Glutamatergic neuron (in vitro differentiated cells): ENCODE measurements around the gene LGR6. TPM values are rescaled to one million over a fixed set of nuclear protein-coding genes. Genes with fewer than 3 reads are reported as not detected.
A peak's percentile ranks its signal among the peaks of the same experiment; 100 is the strongest.
"Not testable (repeated sequence)": the region's sequence is repeated elsewhere in the genome, so short reads cannot be mapped to it uniquely, and the experiment has no call there.

Experiments used
- DNase-seq: peaks from one replicate; pipeline ENCODE4 v3.0.0; 2022
- H3K27ac Mint-ChIP-seq: one replicate; pipeline ENCODE4 v1.8.0; 2020; ENCODE audit warnings: mild to moderate bottlenecking, mixed read lengths, inconsistent platforms; ENCODE audit not compliant: unreplicated experiment
- H3K27me3 Mint-ChIP-seq: one replicate; pipeline ENCODE4 v1.8.0; 2020; ENCODE audit warnings: mild to moderate bottlenecking, moderate library complexity, mixed read lengths, inconsistent platforms; ENCODE audit not compliant: unreplicated experiment
- H3K36me3 Mint-ChIP-seq: one replicate; pipeline ENCODE4 v1.8.0; 2020; ENCODE audit warnings: mild to moderate bottlenecking, mixed read lengths, inconsistent platforms; ENCODE audit not compliant: unreplicated experiment
- H3K4me1 Mint-ChIP-seq: one replicate; pipeline ENCODE4 v1.8.0; 2020; ENCODE audit warnings: mild to moderate bottlenecking, low read depth, mixed read lengths, inconsistent platforms; ENCODE audit not compliant: unreplicated experiment
- H3K4me3 Mint-ChIP-seq: one replicate; pipeline ENCODE4 v1.8.0; 2020; ENCODE audit warnings: mild to moderate bottlenecking, mixed read lengths, inconsistent platforms; ENCODE audit not compliant: unreplicated experiment
- H3K9me3 Mint-ChIP-seq: one replicate; pipeline ENCODE4 v1.8.0; 2020; ENCODE audit warnings: mild to moderate bottlenecking, moderate library complexity, mixed read lengths, inconsistent platforms; ENCODE audit not compliant: unreplicated experiment
- long read RNA-seq: library from polyadenylated mRNA; unstranded; transcript quantifications from one replicate; pipeline ENCODE4 v2.0.0, GENCODE V29; 2020; ENCODE audit not compliant: unreplicated experiment
- total RNA-seq: library from RNA; stranded (reverse); fragmentation: NEBNext Ultra II Directional; extraction: Animal tissue kit (Norgen Biotek cat#: 25700); gene quantifications from one replicate; pipeline ENCODE4 v1.2.1, GENCODE V29; 2021; ENCODE audit not compliant: unreplicated experiment
- TF ChIP-seq, protein P1 (sequence below): fragments of 200-600 bp; sonication (generic); IDR thresholded peaks from one replicate; pipeline ENCODE4 v1.5.0; 2021; ENCODE audit not compliant: partially characterized antibody, unreplicated experiment

The LGR6 gene, protein sequence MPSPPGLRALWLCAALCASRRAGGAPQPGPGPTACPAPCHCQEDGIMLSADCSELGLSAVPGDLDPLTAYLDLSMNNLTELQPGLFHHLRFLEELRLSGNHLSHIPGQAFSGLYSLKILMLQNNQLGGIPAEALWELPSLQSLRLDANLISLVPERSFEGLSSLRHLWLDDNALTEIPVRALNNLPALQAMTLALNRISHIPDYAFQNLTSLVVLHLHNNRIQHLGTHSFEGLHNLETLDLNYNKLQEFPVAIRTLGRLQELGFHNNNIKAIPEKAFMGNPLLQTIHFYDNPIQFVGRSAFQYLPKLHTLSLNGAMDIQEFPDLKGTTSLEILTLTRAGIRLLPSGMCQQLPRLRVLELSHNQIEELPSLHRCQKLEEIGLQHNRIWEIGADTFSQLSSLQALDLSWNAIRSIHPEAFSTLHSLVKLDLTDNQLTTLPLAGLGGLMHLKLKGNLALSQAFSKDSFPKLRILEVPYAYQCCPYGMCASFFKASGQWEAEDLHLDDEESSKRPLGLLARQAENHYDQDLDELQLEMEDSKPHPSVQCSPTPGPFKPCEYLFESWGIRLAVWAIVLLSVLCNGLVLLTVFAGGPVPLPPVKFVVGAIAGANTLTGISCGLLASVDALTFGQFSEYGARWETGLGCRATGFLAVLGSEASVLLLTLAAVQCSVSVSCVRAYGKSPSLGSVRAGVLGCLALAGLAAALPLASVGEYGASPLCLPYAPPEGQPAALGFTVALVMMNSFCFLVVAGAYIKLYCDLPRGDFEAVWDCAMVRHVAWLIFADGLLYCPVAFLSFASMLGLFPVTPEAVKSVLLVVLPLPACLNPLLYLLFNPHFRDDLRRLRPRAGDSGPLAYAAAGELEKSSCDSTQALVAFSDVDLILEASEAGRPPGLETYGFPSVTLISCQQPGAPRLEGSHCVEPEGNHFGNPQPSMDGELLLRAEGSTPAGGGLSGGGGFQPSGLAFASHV
- total RNA-seq: 0.37 TPM
- long read RNA-seq: 0 reads

DNA sequence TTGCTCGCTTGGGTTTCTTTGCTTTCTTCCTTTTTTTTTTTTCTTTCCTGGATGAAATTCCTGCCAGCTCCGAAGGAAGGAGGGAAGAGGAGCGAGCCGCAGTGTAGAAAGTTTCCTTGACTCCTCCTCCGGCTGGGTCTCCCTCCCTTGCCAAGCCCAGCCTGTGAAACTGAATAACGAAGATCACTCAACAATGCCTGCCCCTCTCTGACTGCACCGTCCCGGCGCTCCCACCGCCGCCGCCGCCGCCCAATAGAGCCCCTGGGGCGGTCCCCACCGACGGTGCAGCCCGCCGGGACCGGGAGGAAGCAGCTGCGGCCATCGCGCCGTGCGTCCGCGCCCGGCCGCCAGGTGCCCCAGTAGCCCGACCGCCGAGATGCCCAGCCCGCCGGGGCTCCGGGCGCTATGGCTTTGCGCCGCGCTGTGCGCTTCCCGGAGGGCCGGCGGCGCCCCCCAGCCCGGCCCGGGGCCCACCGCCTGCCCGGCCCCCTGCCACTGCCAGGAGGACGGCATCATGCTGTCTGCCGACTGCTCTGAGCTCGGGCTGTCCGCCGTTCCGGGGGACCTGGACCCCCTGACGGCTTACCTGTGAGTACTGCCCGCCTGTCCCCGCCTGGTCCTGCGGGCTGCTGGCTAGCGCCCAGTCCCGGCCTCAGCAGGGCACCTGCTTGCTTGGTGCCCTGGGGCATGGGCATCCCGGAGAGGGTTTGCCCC lies at the start of gene LGR6:
Gene LGR6, plus strand, starts transcription at position 186 of the 714 bp plus-strand sequence. Its CDS starts 191 bp downstream, at position 377.
- Mint-ChIP-seq H3K36me3 (no peaks in the 10 kb centered on the region), H3K9me3 (peaks cover 3% of the 10 kb centered on the region), H3K27me3 (peaks cover 17% of the 10 kb centered on the region), H3K4me3 (peak within 1 kb of the TSS; percentile 76), H3K27ac (no peak within 1 kb of the TSS), H3K4me1 (peaks cover 10% of the 10 kb centered on the region)
- DNase-seq: no peak
- TF ChIP-seq, protein P1, sequence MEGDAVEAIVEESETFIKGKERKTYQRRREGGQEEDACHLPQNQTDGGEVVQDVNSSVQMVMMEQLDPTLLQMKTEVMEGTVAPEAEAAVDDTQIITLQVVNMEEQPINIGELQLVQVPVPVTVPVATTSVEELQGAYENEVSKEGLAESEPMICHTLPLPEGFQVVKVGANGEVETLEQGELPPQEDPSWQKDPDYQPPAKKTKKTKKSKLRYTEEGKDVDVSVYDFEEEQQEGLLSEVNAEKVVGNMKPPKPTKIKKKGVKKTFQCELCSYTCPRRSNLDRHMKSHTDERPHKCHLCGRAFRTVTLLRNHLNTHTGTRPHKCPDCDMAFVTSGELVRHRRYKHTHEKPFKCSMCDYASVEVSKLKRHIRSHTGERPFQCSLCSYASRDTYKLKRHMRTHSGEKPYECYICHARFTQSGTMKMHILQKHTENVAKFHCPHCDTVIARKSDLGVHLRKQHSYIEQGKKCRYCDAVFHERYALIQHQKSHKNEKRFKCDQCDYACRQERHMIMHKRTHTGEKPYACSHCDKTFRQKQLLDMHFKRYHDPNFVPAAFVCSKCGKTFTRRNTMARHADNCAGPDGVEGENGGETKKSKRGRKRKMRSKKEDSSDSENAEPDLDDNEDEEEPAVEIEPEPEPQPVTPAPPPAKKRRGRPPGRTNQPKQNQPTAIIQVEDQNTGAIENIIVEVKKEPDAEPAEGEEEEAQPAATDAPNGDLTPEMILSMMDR: no peak

DNA sequence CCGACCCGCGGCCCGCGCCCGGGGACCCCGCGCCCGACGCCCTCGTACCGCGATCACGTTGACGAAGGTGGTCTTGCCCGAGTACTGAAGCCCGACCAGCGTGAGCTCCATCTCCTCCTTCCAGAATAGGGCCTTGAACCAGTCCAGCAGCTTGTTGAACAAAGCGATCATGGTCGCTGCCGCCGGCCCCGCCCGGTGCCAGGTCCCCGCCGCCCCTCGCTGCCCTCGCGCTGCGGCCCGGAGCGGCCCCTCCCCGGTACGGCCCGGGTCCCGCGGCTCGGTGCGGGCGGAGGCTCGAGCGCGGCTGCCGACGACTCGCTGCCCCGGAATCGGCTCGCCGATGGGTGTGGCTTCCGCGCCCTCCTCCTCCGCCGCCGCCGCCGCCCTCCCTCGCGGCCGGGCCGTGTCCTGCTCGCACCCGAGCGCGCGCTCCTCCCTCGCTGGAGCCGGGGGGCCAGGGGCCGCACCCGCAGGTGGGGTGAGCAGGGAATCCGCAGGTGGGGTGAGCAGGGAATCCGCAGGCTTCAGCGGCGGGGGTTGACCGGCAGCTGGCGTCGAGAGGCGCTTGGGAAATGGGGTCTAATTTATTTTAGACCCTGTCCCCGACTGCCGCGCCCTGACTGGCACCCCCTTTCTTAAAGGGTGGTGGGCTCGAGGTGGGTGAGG lies 49.1 kb upstream of the LGR6 start, which contains the start of gene ARL8A:
Gene ARL8A, minus strand, starts transcription at position 336 of the 666 bp plus-strand sequence. Its CDS starts 165 bp downstream, at position 171.
- Mint-ChIP-seq H3K4me3 (peak within 1 kb of the TSS; percentile 97), H3K36me3 (no peaks in the 10 kb centered on the region), H3K27ac (peak within 1 kb of the TSS; percentile 81), H3K9me3 (peaks cover 9% of the 10 kb centered on the region), H3K4me1 (peaks cover 3% of the 10 kb centered on the region), H3K27me3 (peaks cover 8% of the 10 kb centered on the region)
- TF ChIP-seq, protein P1: no peak
- peak; percentile 76 for DNase-seq

DNA sequence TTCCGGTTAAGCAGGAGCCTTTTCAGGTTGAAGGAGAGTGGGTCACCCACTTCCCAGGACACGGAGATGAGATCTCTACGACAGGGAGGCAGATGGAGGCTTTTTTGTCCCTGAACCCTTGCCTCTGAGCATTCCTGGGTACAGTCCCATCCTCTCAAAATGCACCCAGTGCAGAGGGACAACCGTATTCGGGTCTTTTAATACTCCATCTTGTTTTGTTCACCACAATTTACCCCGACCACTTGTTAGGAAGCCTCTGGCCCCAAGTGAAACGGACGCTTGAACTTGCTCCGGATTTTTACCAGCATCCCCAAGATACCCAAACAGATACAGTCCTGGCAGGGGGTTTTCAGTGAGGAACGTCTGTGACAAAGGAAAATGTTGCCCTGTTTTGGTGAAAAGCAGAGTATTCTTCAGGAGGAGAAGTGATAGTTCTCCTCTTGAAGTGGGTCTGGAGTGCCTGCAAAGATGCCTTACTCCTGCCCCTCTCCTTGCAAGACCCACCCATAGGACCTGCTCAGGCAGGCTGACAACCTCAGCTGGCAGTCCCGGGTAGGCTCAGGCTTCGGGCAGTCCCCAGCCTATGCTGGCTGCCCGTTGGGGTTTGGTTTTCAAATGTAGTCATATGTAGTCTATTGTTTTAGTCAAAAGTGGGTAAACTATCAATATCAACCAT lies 48.4 kb upstream of the LGR6 start:
- Mint-ChIP-seq H3K4me1 (peaks cover 3% of the 10 kb centered on the region), H3K4me3 (peak overlapping the region; percentile 83), H3K9me3 (peaks cover 9% of the 10 kb centered on the region), H3K27me3 (peaks cover 8% of the 10 kb centered on the region), H3K36me3 (no peaks in the 10 kb centered on the region), H3K27ac (peak overlapping the region; percentile 63)
- TF ChIP-seq, protein P1: no peak
- DNase-seq: no peak

DNA sequence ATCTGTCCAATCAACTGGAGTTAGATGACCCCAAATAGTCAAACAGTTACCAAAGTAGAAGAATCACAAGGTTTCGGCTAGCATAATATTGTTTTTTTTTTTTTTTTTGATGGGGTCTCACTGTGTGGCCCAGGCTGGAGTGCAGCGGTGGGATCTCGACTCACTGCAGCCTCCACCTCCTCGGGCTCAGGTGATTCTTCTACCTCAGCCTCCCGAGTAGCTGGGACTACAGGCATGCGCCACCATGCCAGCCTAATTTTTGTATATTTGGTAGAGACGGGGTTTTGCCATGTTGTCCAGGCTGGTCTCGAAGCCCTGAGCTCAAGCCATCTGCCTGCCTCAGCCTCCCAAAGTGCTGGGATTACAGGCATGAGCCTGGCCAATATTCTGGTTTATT lies 47.9 kb upstream of the LGR6 start:
- peak overlapping the region; percentile 83 for H3K4me3 Mint-ChIP-seq
- H3K9me3 Mint-ChIP-seq, H3K36me3 Mint-ChIP-seq, H3K27ac Mint-ChIP-seq, DNase-seq, H3K4me1 Mint-ChIP-seq, H3K27me3 Mint-ChIP-seq: not testable (repeated sequence)
